Measurements from ENCODE around the gene MAGED4. TPM values are rescaled to one million over a fixed set of nuclear protein-coding genes. Genes with fewer than 3 reads are reported as not detected.

Gene MAGED4
- total and polyA plus RNA-seq, 2 of the 8 experiments (the other 6 are each of a cell fraction or from before 2014, with no cell fraction given), result 19.3 to 62.3 TPM

GRCh38 chrX:52139545-52139895 lies 45.2 kb upstream of the MAGED4 start (continued):
- TF ChIP-seq SUZ12 (IDR thresholded peaks at IDR 0.05; ENCODE audit: low read length) (no peak), SP2 (IDR thresholded peaks at IDR 0.05; ENCODE audit: low read length) (no peak), TAF1 (IDR thresholded peaks at IDR 0.05; ENCODE audit: low read depth, low read length) (no peak), EP300 (IDR thresholded peaks at IDR 0.05; ENCODE audit: borderline replicate concordance in 1 of 2, low read depth in 2 of 2, low read length in 2 of 2) (no peak)
